Activated CD4-positive, CD25-positive, alpha-beta regulatory T cell treated with anti-CD3 and anti-CD28 coated beads, Interleukin-2, amount 50 U/mL, for 24 hours (primary cell): ENCODE data around the gene TSPAN13.

ENCODE experiments used
- ATAC-seq, 2 donors: fragments of 150-1000 bp; cut with Tn5 transposase; one replicate each; pipeline ENCODE4 v1.10.0; 2021; ENCODE audit warnings: mild to moderate bottlenecking in 1 of 2, moderate library complexity in 1 of 2

The TSPAN13 gene

DNA sequence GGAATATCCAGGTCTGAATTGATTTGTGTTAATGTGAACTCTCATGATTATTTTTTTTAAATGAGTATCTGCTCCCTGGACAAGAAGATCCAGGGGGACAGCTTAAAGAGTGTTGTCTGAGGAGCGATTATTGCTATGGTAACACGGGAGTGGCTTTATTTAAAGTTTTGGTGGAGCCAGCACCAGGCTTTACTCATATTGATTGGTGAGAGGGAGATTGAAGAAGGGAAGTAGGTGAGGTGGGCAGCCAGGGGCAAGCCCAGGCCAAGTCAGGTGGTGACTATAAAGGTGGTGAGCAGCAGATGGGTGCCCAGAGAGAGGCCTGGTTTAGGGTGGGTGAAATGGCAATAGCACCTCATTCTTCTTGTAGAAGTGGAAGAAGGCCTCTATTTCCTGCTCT, 61.4 kb downstream of the TSPAN13 start:
- no peak for ATAC-seq

DNA sequence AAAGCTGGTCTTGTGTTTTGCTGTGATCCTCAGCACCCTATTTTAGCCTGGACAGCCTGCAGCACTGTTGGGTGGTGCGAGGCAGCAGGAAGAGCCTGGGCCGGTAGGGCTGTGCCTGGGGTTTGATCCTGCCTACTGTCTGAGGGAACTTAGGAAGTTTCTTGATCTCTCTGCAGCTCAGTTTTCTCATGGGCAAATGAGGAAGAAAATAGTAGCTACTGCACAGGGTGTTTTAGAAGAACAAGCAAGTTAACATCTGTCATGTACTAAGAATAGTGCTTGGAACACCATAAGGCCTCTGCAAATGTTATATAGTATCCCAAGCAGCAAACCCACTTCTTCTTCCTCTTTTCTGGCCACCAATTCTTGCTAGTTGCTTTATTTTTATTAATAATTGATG, 63.3 kb downstream of the TSPAN13 start:
- ATAC-seq: no peak

- no peak for ATAC-seq
Observed at GRCh38 chr7:16817536-16817935, 64.0 kb downstream of the TSPAN13 start.

DNA sequence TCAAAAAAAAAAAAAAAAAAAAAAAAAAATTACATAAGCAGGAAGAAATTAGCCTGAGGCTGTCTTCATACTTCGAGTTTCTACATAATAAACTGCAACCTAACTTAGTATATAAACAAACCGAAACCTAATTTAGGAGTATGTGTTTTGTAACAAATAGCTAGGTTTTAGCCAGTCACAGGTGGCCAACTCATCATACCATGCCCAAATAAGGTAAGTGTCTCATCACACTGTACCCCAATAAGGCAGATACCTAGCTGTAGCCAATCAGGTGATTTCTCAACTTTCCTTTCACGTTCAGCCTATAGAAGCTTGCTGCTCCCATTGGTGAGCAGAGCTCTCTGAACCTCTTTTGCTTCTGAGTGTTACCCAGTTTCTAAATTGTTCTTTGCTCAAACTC, 65.2 kb downstream of the TSPAN13 start:
- no peak for ATAC-seq

GRCh38 chr7:16822029-16822428, 68.5 kb downstream of the TSPAN13 start:
- no peak for ATAC-seq

- no peak for ATAC-seq
Observed at GRCh38 chr7:16826060-16826459, 72.5 kb downstream of the TSPAN13 start.

DNA sequence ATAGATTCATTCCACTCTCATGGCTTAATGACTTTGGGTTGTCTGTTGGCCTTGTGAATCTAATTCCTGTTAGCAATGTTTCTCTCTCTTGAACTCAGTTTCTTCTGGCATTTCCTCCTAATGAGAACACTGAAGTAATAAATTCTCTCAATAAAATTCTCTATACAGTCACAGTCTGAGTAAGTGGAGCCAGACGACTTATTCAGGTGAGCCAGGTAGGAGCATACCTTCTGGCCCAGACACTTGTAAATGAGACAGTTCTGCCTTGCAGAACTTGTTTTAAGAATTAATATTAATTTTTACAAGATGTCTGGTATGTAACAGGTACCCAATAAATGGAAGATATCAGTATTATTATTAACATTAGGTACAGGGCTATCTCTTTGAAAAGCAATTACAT, 79.8 kb downstream of the TSPAN13 start:
- ATAC-seq: no peak
